GM12801 (cell line): Measurements from ENCODE around the gene CTDSPL.

Experiments
- TF ChIP-seq, protein P1 (sequence below): IDR thresholded peaks from one replicate; pipeline ENCODE4 v1.5.1; 2011; ENCODE audit warnings: control low read depth; ENCODE audit not compliant: insufficient read length; ENCODE audit errors: extremely low read depth

The CTDSPL gene

DNA sequence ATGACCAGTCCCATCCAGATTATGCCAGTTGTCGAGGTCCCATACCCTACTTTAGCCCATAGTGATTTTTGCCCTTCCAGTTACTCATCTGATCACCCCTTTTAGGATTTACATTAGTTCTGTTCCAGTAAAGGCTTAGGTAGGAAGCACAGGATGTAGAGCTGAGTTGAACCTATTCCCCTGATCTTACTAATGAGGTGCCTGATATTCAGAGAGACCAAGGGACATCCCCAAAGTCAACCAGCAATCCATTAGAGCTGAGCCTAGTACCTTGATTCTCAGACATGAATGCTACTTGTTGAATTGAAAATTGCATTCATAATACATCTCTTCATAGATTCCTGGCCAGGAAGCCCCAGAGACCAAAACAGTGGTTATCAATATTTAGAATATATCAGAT lies 24.7 kb downstream of the CTDSPL start:
- TF ChIP-seq, protein P1, sequence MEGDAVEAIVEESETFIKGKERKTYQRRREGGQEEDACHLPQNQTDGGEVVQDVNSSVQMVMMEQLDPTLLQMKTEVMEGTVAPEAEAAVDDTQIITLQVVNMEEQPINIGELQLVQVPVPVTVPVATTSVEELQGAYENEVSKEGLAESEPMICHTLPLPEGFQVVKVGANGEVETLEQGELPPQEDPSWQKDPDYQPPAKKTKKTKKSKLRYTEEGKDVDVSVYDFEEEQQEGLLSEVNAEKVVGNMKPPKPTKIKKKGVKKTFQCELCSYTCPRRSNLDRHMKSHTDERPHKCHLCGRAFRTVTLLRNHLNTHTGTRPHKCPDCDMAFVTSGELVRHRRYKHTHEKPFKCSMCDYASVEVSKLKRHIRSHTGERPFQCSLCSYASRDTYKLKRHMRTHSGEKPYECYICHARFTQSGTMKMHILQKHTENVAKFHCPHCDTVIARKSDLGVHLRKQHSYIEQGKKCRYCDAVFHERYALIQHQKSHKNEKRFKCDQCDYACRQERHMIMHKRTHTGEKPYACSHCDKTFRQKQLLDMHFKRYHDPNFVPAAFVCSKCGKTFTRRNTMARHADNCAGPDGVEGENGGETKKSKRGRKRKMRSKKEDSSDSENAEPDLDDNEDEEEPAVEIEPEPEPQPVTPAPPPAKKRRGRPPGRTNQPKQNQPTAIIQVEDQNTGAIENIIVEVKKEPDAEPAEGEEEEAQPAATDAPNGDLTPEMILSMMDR, result no peak

DNA sequence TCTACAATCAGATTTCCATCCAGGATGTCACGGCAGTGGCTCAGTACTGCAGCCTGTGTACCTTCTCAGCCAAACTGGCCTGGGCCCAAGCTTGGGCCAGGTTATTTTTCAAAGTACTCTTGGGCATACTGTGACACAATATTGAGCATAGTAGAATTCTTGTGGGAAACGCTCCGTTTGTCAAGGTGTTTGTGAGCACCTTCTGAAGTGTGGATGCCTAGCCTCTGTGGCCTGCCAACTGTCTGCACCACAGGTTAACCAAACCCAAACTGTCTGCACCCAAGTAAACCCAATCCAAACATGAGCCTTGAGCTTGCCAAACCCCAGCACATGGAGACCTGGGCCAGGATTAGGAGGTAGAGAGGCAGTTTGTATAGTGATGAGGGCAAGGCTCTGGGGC lies 25.4 kb downstream of the CTDSPL start:
- TF ChIP-seq, protein P1, result no peak

DNA sequence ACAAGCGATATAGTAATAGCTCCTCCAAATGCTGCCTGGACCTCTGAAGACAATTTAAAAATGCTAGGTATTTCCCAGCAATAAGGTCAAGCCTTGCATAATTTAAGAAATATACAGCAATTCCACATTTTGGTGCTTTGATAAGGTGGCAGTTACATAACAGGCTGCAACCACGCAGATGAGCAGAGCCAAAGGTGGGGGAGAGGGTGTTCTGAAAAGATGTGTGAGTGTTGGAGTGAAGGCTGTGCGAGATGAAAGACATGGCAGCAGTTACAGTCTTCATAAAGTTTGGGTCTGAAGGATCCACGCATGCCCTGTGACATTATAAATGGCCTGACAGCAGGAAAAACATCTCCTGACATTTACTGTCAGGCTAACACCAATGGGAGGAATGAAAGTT lies 26.1 kb downstream of the CTDSPL start:
- TF ChIP-seq, protein P1, result no peak

DNA sequence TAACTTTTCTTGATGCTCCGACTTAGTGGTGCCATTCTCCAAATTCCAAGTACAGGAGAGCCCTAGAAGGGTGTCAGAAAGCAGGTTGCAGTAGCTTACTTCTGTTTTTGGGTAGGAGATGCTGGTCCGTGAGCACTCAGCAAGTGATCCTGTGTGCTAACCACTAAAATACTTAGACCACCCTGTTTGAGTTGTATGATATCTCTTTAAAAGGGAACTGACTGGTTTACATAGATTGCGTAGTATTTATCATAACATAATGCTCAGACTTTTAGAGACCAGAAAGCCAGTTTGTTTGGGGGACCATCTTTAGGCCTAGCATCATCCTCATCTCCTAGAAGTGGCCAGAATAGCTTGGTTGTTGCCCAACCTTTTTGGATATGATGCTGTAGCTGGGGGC lies 26.7 kb downstream of the CTDSPL start:
- TF ChIP-seq, protein P1, result no peak

DNA sequence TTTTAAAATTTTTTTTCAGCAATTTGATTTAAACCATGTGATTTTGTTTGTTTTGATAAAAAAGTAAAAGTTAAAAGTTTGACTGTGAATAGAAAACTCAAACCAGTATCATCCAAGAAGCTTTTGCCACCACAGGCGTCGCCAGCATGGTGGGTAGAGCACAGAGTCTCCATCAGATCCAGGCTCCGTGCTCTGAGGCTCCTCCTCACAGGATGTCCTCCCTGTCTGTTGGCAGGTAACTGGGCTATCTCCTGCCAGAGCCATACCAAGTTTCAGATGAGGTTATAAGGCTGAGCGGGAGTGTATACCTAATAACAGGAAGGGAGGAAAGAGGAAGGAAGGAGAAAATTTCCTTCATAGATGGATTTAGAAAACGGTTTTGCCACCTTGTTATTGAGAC lies 28.8 kb downstream of the CTDSPL start:
- TF ChIP-seq, protein P1, result no peak

DNA sequence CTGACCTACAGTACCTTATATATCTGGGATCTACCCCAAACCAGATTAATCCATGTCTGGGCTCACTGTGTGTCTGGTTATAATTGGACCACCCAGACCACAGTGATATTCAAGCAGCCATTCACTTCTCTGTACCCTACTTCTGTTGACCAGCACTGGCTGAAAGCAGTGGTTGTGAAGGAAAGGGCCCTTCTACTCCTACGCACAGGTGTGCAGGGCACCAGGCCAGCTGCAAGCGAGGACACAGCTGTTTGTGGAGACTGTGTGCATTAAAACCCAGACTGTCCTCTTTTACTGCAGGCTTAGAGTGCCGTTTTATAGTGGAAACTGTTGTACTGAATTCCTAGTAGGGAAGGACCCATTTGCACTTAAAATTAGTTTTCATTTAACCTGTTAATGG lies 29.5 kb downstream of the CTDSPL start:
- TF ChIP-seq, protein P1, result no peak

DNA sequence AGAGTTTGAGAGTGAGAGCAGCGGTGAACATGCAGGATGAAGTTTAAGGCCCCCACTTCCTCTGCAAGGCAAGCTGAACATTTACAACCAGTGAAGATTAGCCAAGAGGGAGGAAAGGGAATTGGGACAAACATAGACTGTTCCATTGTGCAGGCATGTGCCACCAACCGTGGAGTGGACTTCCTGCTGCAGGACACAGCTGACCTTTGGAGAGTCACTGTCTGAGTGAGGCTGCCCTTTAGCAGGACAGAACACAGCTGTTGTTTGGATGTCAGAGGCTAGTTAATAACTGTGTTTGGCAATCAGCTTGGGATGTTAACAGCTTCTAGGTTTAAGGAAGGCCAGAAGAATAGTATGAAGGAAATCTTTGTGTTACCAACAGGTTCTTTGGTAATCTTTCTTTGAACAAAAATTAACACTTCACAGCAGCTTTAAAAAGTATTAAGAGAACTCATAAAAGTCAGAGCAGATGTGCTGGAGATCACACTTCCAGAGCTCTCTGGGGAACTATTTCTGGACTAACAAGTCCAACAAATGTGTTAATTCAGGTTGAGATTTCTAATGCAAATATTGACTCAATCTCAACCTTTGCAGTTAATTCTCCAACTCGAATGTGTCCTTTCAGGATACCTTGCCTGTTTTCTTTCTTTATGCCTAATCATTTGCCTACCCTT lies 31.4 kb downstream of the CTDSPL start:
- TF ChIP-seq, protein P1, result no peak

DNA sequence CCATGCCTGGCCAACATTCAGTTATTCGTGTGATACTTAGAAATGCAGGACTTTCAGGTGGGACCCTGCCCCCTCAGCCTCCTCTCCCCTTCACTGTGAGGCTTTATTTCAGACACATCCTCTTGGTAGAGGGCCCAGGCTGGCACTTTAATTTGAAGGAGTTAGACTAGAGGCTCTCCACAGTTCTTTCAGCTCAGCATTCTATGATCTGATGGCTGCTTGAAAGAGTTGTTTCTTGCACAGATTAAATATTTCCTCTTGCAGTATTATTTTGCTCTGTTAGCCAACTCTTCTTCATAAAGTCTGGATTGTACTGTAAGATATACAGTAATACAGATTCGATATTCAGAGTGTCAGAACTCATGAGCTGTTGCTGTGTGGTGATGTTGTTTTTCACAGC lies 35.1 kb downstream of the CTDSPL start:
- TF ChIP-seq, protein P1, result no peak
